BJ (cell line): Measurements from ENCODE around the gene MYO1D. TPM values are rescaled to one million over a fixed set of nuclear protein-coding genes. Genes with fewer than 3 reads are reported as not detected.

Experiments used
- CTCF ChIA-PET: fragments of 350-600 bp; formaldehyde crosslinking; extraction: SDS; loops from one replicate; lab custom pipeline; 2021; ENCODE audit warnings: antibody characterized with exemption, inconsistent platforms; lab: Yijun Ruan, JAX
- POLR2A ChIA-PET: fragments of 300-600 bp; sonication (Branson Sonifier 250); formaldehyde crosslinking; extraction: SDS; loops from one replicate; lab custom pipeline; 2021; ENCODE audit warnings: antibody characterized with exemption; lab: Charles Lee
- DNase-seq: peaks from one replicate; pipeline ENCODE4 v3.0.0-alpha.2; 2011; ENCODE audit warnings: low read depth
- H3K27me3 ChIP-seq: 2 replicates; pipeline ENCODE4 v1.6.0; 2011; ENCODE audit warnings: low read length; ENCODE audit not compliant: control insufficient read depth, insufficient read depth
- H3K36me3 ChIP-seq: 2 replicates; pipeline ENCODE4 v1.5.1; 2011; ENCODE audit warnings: low read length; ENCODE audit not compliant: control insufficient read depth, insufficient read depth
- H3K4me3 ChIP-seq: 2 replicates; pipeline ENCODE4 v1.5.1; 2011; ENCODE audit warnings: low read depth, mild to moderate bottlenecking, control low read depth, low read length
- polyA plus RNA-seq: library from polyadenylated mRNA; depleted of rRNA; stranded (reverse); fragments of >200 nt; gene quantifications from 2 replicates; pipeline ENCODE4 v1.2.3, GENCODE V29; 2011
- TF ChIP-seq, protein P1 (sequence below): IDR thresholded peaks from 2 replicates; pipeline ENCODE4 v1.5.1; 2011; ENCODE audit warnings: low read depth, mild to moderate bottlenecking, control low read depth, inconsistent platforms, low read length, moderate library complexity; ENCODE audit not compliant: insufficient read depth

The MYO1D gene
- polyA plus RNA-seq, 1 experiment: 23.6 TPM

DNA sequence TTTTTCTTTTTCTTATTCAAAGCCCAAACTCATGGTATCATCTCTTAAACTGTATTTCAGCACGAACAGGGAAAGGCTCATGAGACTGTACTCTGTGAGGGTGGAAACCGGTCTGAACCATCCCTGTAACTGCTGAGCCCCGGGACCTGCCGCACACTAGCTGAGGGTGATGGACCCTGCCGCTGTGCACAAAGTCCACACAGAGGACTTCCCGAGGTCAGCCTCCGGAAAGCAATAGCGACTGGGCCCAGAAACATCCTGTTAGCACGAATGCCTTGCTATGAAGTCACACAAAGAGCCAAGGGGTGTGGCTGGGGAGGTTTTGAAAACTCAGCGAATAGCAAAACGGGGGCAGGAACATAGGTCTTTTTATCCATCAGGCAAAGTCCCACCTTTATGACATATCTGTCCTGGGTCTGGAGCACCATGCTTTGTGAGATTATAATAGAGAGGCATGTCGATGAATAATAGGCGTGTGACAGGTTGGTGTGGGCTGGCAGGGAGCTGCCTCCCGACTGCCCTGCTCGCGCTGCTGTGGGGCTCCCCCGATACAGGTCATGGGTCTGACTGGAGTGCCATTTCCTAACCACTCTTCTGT is 356.7 kb downstream of the MYO1D start:
- ChIA-PET CTCF (interaction anchor here (0.7 to 1.5 kb wide), 2 partner anchors 10 to 14 kb away, joined by 3 read pairs; no protein-coding TSS in a partner anchor), POLR2A (no interaction called here)
- H3K27me3 ChIP-seq: no peaks in the 10 kb centered on the region
- DNase-seq: no peak
- TF ChIP-seq, protein P1, sequence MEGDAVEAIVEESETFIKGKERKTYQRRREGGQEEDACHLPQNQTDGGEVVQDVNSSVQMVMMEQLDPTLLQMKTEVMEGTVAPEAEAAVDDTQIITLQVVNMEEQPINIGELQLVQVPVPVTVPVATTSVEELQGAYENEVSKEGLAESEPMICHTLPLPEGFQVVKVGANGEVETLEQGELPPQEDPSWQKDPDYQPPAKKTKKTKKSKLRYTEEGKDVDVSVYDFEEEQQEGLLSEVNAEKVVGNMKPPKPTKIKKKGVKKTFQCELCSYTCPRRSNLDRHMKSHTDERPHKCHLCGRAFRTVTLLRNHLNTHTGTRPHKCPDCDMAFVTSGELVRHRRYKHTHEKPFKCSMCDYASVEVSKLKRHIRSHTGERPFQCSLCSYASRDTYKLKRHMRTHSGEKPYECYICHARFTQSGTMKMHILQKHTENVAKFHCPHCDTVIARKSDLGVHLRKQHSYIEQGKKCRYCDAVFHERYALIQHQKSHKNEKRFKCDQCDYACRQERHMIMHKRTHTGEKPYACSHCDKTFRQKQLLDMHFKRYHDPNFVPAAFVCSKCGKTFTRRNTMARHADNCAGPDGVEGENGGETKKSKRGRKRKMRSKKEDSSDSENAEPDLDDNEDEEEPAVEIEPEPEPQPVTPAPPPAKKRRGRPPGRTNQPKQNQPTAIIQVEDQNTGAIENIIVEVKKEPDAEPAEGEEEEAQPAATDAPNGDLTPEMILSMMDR: no peak
- H3K36me3 ChIP-seq: no peaks in the 10 kb centered on the region
- H3K4me3 ChIP-seq: no peak overlapping the region

DNA sequence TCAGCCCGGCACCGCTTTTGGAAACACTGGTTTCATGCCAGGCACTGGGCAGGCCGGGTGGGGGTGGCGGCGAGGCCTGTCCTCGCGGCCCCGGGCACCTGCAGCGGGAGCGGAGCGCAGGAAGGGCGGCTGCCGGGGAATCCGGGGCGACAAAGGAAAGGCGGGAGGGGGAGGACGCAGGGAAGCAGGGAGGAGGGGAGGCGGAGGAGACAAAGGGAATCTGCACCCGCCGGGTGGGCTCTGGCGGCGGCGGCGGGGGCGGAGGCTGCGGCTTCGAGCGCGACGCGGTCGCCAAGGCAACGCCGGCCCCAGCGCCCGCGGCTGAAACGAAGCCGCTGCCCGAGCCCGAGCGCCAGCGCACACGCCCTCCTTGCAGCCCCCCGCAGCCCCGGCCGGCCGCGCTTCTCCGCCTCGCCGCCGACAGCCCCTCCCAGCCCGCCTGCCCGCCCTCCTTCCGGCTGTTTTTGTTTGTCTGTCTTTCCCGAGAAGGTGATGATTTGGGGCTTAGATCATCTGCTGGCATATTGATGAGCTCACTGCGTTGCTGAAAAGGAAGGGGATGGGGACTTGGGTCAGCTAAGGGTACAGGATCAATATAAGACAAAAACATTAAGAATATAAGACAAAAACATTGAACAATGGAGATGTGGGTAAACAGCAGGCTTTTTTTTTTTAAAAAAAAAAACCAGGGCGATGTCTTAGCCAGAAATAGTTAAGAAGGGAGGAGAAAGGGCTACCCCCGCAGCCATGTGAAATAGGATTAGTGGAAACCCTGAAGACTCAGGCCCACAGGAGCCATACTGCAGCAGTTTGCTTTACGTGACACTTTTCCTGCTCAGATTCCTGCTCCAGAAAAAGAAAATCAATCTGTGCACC is 357.5 kb downstream of the MYO1D start:
- Histone ChIP-seq H3K27me3 (no peaks in the 10 kb centered on the region), H3K4me3 (peak overlapping the region; percentile 50), H3K36me3 (no peaks in the 10 kb centered on the region)
- DNase-seq: peak; percentile 18
- POLR2A ChIA-PET: no interaction called here
- TF ChIP-seq, protein P1: no peak
- CTCF ChIA-PET: interaction anchor here (0.6 to 1.5 kb wide), 3 partner anchors 9 to 36 kb away, joined by 3 read pairs; no protein-coding TSS in a partner anchor

DNA sequence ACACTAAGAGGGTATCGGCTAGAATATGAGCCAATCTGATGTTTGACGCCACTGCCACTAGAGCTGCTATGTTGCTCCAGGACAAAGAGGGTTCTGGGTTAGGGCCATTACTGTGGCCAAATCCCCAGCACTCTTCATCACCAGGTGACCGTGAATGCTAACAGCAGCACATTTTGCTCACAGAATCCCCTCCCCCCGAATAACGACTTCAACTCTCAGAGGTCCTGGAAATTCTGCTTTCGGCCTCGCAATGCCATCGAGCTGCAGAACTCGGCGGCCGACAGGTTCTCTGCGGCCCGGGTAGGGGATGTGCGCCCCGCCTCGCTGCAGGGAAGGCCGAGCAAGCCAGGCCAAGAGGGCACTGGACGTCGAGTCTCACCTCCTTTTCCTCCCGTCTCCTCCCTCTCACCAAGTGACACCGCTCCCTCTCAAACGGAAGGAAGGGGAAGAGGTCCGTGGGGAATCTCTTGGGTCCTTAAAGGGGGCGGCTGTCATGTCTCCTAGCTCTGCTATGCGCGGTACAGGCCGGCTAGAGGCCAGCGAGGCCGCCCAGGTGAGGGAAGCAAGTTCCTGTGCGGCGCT is 358.2 kb downstream of the MYO1D start:
- POLR2A ChIA-PET: no interaction called here
- no peaks in the 10 kb centered on the region for H3K27me3 ChIP-seq
- no peak for DNase-seq
- CTCF ChIA-PET: interaction anchor here (1.5 kb wide), 1 partner anchor 14 kb away, joined by 5 read pairs; no protein-coding TSS in a partner anchor
- H3K4me3 ChIP-seq: peak overlapping the region; percentile 50
- TF ChIP-seq, protein P1: no peak
- no peaks in the 10 kb centered on the region for H3K36me3 ChIP-seq

DNA sequence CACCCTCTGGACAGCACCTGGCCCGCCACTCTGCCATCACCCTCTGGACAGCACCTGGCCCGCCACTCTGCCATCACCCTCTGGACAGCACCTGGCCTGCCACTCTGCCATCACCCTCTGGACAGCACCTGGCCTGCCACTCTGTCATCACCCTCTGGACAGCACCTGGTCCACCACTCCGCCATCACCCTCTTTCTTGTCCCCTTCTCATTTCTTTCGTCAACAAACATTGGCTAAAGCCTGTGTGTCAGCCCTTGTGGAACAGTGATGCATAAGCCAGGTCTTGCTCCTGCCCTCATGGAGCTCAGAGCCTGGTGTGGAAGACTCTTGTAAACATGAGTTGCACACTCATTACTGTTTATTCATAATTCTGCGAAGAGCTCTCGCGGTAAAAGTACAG is 358.9 kb downstream of the MYO1D start:
- no peak for DNase-seq
- no peak overlapping the region for H3K4me3 ChIP-seq
- no peaks in the 10 kb centered on the region for H3K27me3 ChIP-seq
- CTCF ChIA-PET: interaction anchor here (1.5 kb wide), 1 partner anchor 13 kb away, joined by 5 read pairs; no protein-coding TSS in a partner anchor
- H3K36me3 ChIP-seq: no peaks in the 10 kb centered on the region
- TF ChIP-seq, protein P1: no peak
- POLR2A ChIA-PET: no interaction called here
